K562 (cell line): ENCODE results near the gene CHN2.

Experiments used
- CTCF ChIP-seq, 3 experiments: IDR thresholded peaks in 2 of 3; conservative IDR thresholded peaks in 1 of 3; 2 replicates each; pipeline ENCODE4 v1.5.1; 2011 to 2012; ENCODE audit warnings: low read length in 3 of 3, mild to moderate bottlenecking in 3 of 3, control low read depth in 2 of 3, improper control_type of control experiment in 1 of 3, inconsistent platforms in 1 of 3, low read depth in 1 of 3, mixed read lengths in 1 of 3, moderate library complexity in 1 of 3; ENCODE audit not compliant: insufficient read depth in 2 of 3
- ETS1 ChIP-seq: conservative IDR thresholded peaks from 2 replicates; pipeline ENCODE4 v1.6.1; 2011; ENCODE audit warnings: low read depth, mild to moderate bottlenecking, low read length; ENCODE audit not compliant: control insufficient read depth
- GABPA ChIP-seq: fragments of 200-800 bp; sonication (Bioruptor generic); conservative IDR thresholded peaks from 2 replicates; pipeline ENCODE4 v1.6.1; 2016; ENCODE audit warnings: low read depth, missing genetic modification characterization, missing compliant biosample characterization
- RREB1 ChIP-seq: fragments of 250-450 bp; sonication (Bioruptor Pico); IDR thresholded peaks from 2 replicates; pipeline ENCODE4 v1.4.0; 2020
- ZBTB7A ChIP-seq: IDR thresholded peaks from 2 replicates; pipeline ENCODE4 v1.6.1; 2011; ENCODE audit warnings: low read depth, mild to moderate bottlenecking, low read length, moderate library complexity, borderline replicate concordance; ENCODE audit not compliant: control insufficient read depth
- ZFX ChIP-seq: sonication (generic); formaldehyde crosslinking; IDR thresholded peaks from 2 replicates; pipeline ENCODE4 v1.8.0; 2022; ENCODE audit warnings: mild to moderate bottlenecking, missing genetic modification reagents, moderate library complexity
- ZNF217 ChIP-seq: sonication (generic); formaldehyde crosslinking; IDR thresholded peaks from 2 replicates; pipeline ENCODE4 v1.8.0; 2022; ENCODE audit warnings: mild to moderate bottlenecking, missing genetic modification reagents
- ZNF324 ChIP-seq: fragments of 250-450 bp; sonication (Bioruptor Pico); IDR thresholded peaks from 2 replicates; pipeline ENCODE4 v1.4.0; 2020; ENCODE audit warnings: mild to moderate bottlenecking
- ZNF696 ChIP-seq: fragments of 250-450 bp; sonication (Bioruptor Pico); conservative IDR thresholded peaks from 2 replicates; pipeline ENCODE4 v1.4.0; 2020; ENCODE audit warnings: mild to moderate bottlenecking, moderate library complexity
- ZNF707 ChIP-seq: fragments of 250-450 bp; sonication (Bioruptor Pico); conservative IDR thresholded peaks from 2 replicates; pipeline ENCODE4 v1.8.0; 2022; ENCODE audit warnings: inconsistent platforms, mild to moderate bottlenecking, moderate library complexity
- ZNF76 ChIP-seq: fragments of 250-450 bp; sonication (Bioruptor Pico); IDR thresholded peaks from 2 replicates; pipeline ENCODE4 v1.4.0; 2020; ENCODE audit warnings: mild to moderate bottlenecking, moderate library complexity, borderline replicate concordance
- ZNF830 ChIP-seq: fragments of 250-450 bp; sonication (Bioruptor Pico); IDR thresholded peaks from 2 replicates; pipeline ENCODE4 v1.5.0; 2021; ENCODE audit warnings: mild to moderate bottlenecking

- TF ChIP-seq CTCF (IDR thresholded peaks at IDR 0.05 in 2 of 3, conservative IDR thresholded peaks at IDR 0.05 in 1 of 3; ENCODE audit: insufficient read depth in 2 of 3, low read depth in 1 of 3, low read length in 3 of 3) (no peak), ZFX (CRISPR knock-in tag) (no peak), ZNF707 (CRISPR knock-in tag) (no peak), ZNF217 (CRISPR knock-in tag) (no peak), ZNF830 (no peak), ZNF76 (no peak), RREB1 (CRISPR knock-in tag) (no peak), ZNF696 (CRISPR knock-in tag) (no peak), ETS1 (no peak), GABPA (no peak), ZNF324 (no peak), ZBTB7A (no peak)
Observed at GRCh38 chr7:29327455-29327854, 132.9 kb downstream of the CHN2 start.
